ENCODE measurements around the gene KRTAP21-1.
"Not testable (repeated sequence)": the region's sequence is repeated elsewhere in the genome, so short reads cannot be mapped to it uniquely, and the experiment has no call there.

KRTAP21-1 gene

DNA sequence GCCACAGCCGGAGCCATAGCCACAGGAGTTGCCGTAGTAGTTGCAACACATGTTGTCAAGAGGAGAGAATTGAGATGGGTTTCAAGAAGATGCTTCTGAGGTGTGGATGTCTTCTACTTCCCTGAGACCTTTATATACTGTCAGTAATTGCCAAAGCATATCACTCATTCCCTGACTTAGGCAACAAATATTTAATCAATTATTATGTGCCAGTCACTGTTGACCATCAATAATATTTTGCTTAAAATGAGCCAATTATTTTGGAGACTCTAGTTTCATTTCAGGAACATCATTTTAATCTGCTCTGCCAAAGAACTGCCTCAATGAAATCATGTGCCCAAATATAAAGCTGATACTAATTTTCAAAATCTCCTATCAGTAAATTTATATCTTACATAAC is at the start of gene KRTAP21-1:
KRTAP21-1 (minus strand) TSS at position 101 of the 400 bp plus-strand sequence; CDS start at position 51, 50 bp downstream.
- not testable (repeated sequence) for DNase-seq (ENCODE audit: low read depth)

DNA sequence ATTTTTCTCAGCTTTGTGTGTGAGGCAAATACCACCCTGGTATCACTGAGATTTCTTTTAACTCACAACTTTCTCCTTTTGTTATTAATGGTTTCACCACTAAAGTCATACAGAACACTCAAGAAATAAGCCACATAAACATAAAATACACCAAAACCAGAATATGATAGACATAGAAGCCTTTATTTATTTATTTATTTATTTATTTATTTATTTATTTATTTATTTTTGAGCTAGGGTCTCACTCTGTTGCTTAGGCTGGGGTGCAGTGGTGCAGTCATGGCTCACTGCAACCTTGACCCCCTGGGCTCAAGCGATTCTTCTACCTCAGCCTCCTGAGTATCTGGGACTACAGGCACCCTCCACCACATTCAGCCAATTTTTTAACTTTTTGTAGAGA is 45.4 kb upstream of the KRTAP21-1 start:
- DNase-seq (ENCODE audit: low read depth), result no peak

DNA sequence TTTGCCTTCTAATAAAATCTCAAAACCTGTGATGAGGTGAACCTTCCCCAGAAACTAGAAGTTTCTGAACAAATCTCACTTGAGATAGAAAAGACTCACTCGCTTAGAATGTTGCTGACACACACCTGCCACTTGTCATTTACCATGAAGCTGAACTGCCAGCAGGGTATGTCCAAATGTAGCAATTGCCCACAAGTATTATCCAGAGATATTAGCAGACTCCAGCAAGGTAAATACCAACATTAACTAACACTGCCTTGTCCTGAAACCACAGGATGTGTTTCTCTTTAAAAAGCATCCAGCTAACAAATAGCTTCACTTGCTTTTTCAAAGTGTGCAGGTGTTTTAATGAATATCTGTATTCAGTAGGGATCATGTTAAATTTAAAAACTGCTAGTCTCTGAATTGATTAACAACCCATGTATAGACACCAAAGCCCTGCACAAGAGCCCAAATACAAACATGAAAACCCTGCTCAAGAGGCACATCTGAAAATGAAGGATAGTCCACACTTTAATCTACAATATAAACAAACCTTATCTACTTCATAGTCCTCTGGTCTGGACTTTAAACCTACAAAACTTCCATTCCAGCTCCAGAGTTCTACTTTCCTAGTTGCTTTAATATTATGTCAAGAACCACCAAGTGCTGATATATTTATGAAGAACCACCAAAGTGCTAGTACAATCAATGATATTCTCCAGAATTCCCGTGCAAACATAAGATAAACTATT is 38.5 kb upstream of the KRTAP21-1 start:
- no peak for DNase-seq (ENCODE audit: low read depth)

DNA sequence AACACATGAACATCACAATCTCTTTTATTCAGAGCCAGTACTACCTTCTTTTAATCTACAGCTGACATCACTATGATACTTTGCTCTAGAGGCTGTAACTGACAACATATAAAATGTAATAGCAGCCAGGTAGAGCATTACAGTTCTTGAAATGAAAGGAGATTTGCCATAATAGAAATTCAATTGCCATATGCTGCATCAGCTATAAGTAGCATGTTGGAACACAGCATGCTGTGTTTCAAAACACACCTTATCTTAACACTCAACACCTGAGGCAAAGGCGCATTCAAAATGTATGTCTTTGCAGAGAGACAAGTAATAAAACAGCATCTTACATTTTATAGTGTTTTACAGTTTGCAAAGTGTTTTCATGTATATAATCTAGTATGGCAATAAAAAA is 24.0 kb upstream of the KRTAP21-1 start:
- no peak for DNase-seq (ENCODE audit: low read depth)

DNA sequence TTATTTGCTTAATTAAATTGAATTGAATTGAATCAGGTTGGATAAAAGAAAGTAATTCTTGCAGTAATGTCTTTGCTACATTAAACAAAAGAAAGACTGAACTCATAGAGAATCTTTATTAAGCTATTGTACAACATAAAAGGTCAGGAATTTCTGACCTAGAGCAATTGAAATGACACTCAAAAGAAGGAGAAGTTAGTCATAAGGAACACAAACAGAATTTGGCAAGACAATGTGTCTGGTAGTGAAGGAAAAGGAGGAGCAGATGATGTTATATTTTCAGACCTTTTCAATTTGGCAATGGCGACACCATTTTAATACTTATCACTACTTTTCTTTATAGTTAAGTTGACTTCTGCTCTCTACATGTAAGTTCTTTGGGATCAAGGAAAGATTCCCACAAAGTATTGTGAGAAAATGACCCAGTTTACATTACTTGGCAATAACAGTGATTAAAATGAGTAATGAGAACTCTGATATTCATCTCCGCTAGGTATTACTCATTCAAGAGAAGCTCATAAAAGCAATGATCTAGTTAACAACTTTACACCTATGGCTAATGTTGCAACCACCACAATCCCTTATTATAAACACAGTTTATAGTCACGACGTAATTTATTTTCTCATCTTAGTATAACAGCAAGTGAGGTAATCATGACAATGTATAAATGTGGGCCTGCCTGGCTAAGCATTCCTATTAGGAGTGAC is 14.7 kb upstream of the KRTAP21-1 start:
- DNase-seq (ENCODE audit: low read depth), result no peak

DNA sequence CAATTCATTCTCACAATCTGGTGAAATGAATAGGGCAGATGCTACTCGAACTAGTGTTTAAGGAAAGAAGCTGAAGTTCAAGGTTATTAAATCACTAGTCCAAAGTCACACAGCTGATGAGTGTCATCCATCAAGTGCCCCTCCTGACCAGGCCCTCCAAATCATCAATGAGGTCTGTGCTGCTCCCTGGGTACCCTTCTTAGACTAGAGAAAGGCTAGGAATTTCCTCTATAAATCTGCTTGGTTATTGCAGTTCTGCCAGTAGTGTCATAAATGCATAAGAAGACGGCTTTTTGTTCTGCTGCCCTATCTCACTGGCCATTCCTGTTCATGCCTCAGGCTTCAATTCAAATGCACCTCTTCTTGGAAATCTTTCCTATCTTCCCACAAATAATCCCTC is 5.5 kb upstream of the KRTAP21-1 start:
- DNase-seq (ENCODE audit: low read depth), result no peak

DNA sequence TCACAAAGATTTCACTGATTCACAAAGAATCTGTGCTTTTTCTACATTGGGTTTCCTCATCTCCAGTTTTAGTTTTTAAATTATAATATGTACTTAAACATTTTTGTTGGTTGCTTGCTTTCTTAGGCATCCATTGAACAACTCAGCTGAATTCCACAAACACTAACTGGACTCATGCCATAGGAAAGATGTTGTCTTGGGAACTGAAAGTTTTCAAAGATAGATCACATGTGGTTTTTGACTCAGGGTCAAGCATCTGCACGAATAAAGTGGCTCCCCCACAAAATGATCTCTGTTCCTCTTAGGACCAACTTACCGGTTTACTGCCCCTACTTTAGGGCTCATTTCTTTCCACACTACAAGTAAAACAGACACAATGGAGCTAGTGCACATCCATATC is 3.1 kb upstream of the KRTAP21-1 start:
- no peak for DNase-seq (ENCODE audit: low read depth)

DNA sequence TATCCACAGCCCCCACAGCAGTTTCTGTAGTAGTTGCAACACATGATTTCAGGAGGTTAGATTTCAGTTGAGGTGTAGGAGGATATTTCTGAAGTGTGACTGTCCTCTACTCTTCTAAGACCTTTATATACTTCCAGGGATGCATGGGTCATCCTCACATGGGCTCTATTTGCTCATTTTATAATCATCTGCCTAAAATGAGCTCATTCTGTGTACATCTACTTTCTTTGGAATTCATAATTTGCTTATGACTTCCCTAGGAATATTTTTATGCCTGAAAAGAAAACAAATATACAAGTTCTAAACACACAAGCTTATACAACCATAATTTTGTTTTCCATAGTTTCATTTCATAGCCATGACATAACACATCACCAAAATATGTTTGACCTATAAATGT is 8.1 kb downstream of the KRTAP21-1 start, which contains the start of gene KRTAP21-2:
KRTAP21-2 (minus strand) TSS at position 101 of the 400 bp plus-strand sequence; CDS start at position 44, 57 bp downstream.
- DNase-seq (ENCODE audit: low read depth), result no peak

DNA sequence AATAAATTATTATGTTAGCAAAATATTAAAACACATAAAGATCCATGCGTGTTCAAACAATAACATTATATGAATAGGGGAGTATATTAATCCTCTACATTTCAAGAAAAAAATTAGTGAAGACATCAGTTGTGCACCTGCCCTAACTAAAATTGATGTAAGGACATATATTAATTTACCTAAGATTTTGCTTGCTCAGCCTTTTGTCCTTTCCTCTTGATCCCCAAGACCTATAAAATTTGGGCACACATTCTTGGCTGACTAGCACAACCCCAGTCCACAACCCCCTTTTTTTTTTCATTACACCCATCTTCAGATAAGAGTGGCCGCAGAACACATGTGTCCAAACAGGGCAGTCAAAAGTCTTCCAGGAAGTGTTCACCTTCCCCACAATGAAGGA is 14.8 kb downstream of the KRTAP21-1 start:
- no peak for DNase-seq (ENCODE audit: low read depth)

DNA sequence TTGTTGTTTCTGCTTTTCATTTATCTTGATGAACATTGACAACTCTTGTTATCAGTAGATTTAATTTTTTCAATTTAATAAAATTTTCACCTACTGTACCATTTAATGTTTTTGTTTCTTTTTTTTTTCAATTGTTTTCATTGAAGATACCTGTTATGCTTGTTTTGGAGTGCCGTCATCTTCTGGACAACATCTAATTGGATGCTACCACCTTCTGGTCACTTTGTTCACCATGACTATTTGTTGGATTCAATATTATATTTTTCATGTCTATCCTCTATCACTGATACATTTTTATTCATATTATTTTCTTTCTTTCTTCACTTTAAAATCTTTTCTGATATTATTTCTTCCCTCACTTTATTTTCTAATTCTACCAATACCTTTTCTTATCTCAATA is 22.2 kb downstream of the KRTAP21-1 start:
- no peak for DNase-seq (ENCODE audit: low read depth)

DNA sequence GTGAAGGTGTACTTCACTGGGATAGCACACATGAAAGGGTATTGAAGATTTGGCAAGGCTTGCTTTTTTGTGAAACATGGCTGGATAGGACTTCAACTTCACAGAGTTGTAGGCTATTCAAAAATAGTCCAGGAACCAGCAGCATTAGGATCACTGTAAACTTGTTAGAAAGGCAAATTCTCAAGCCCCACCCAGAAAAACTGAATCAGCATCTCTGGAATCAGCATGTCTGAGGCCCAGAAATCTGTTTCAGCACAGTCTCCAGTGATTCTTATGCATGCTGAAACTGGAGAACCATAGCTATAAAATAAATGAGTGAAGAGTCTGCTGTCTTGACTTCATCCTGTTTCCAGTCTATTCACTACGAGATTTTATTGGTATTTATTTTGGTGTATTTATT is 28.5 kb downstream of the KRTAP21-1 start:
- no peak for DNase-seq (ENCODE audit: low read depth)

DNA sequence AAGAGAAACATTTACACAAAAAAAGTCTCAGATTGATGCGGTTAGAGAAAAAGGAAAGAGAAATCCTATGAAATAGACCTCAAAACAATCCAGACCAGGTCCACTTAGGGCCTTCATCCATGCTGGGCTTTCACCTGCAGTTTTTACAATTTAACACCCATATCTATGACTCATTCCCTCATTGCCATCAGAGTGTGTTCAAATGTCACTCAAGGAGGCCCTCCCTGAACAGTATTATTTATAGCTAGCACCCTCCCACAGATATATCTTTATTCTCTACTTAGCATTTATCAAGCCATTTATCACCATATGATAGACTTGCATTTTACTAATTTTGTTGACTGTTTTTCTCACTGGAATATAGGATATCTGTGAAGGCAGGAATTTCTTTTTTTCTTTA is 35.8 kb downstream of the KRTAP21-1 start:
- no peak for DNase-seq (ENCODE audit: low read depth)

DNA sequence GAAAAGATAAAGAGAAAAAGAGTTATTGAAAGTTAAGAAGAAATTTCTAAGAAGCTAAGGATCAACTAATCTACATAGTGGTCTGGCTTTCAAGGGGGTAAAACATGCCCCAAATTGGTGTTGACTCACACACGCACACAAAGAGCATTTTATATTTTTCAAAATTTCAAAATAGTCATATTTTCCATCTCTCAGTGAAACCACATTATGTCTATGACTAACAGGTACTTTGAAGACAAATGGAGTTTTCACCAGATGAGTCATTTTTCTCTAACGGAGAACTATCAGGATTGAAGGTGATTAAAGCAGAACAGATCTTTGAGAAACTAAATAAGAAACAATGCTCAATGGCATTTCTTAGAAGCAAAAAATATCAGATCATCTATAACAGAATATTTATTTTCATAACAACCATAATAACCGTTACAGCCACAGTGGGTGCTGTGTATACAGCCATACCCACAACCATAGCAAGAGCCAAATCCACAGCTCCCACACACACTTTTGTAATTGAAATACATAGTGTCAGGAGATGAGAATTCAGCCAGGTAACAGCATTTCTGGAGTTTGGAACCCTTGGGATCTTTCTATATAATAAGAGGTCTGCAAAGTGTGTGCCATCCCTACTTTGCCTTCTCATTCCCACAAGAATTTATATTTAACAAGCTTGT is 36.9 kb downstream of the KRTAP21-1 start, which contains the start of gene KRTAP21-3:
KRTAP21-3 (minus strand) TSS at position 539 of the 671 bp plus-strand sequence; CDS start at position 521, 18 bp downstream.
- DNase-seq (ENCODE audit: low read depth), result no peak

DNA sequence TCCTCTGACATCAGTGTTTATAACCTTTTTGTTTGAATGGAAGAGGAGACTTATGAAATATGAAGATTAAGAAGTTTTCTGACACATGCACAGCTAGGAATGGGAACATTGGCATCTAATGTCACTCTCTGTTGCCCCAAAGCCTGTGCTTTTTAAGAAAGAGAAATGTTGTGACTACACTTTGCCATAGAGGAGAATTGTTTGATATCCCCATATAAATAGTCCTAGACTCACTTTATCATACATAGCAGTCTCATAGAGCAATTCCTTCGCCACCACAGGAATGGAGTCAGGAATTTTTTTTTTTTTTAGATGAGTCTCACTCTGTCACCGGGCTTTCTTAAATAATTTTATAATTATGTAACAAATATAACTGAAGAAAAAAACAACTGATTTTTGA is 38.1 kb downstream of the KRTAP21-1 start:
- DNase-seq (ENCODE audit: low read depth), result no peak

DNA sequence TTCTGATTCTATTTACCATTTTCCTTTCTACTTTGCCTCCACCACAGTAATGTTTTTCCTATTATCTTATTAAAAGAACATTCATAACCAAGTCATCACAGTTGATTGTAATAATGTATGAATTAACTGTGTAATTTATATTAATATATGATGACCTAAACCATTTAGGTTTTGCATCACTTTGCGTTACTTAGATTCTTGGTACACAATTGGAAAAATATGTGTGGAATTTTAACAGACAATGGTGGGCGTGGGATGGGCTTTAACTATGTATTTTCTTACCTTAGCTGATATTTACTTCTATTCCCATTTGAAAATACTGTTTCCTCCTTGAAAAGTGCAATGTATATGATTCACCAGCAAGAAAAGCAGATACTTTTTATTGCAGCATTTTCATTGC is 40.3 kb downstream of the KRTAP21-1 start:
- DNase-seq (ENCODE audit: low read depth), result no peak

DNA sequence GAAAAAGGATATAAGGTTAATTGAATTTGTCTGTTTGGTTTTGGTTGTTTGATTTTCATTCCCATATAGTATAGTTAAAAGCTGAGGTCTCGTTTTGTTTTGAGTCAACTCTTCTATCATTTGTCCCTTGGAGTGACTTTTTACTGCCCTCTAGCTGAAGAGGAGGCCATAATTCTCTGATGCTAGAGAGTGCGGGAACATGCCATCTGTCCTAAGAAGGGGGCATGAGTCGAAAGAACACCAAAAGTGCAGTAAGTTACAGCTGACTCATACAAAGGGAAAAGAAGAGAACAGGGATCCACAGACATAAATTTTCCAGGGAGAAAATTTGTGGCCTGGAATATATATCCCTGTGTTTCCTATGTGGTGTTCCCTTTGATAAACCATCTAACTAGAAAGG is 40.8 kb downstream of the KRTAP21-1 start:
- DNase-seq (ENCODE audit: low read depth), result no peak

DNA sequence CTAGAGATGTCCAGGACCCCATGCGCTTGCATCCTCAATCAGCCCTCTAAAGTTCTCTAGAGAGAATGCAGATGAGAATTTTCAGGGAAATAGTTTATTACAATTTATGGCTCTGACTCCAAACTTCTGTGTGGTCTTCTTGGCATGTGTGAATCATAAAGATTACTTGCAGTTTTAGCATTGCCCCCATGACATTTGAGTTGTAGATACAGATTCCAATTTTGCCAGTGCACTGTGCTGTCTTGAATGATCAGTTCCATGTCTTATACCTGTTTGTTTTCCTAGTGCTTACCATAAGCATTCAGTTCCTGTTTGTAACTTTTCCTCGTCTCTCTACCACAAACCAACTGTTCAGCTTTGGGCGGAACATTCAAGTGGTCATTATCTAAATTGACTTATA is 41.5 kb downstream of the KRTAP21-1 start:
- DNase-seq (ENCODE audit: low read depth), result no peak

DNA sequence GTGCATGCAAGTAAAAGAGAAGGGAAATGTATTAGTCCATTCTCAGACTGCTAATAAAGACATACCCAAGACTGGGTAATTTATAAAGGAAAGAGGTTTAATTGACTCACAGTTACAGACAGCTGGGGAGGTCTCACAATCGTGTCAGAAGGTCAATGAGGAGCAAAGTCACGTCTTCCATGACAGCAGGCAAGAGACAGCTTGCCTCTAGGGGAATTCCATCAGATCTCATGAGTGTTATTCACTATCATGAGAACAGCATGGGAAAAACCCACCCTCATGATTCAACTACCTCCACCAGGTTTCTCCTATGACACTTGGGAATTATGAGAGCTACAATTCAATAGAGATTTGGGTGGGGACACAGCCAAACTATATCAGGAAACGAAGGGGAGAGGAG is 44.7 kb downstream of the KRTAP21-1 start:
- DNase-seq (ENCODE audit: low read depth), result no peak

DNA sequence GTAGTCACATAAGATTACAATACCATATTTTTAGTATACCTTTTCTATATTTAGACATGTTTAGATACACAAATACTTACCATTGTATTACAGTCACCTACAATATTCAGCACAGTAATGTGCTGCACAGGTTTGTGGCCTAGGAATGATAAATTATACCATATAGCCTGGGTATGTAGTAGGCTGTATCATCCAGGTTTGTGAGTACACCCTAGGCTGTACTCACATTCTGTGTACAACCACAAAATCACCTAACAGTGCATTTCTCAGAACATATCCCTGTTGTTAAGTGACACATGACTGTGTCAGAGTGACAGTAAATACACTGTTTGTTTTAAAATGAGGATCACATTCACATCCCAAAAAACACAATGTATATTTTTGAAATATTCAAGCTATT is 47.8 kb downstream of the KRTAP21-1 start:
- DNase-seq (ENCODE audit: low read depth), result no peak

Data from activated gamma-delta T cell treated with anti-CD3 and anti-CD28 coated beads, Interleukin-2, amount 50 U/mL, for 16 hours (primary cell).